ENCODE results near the gene WDFY2.

DNA sequence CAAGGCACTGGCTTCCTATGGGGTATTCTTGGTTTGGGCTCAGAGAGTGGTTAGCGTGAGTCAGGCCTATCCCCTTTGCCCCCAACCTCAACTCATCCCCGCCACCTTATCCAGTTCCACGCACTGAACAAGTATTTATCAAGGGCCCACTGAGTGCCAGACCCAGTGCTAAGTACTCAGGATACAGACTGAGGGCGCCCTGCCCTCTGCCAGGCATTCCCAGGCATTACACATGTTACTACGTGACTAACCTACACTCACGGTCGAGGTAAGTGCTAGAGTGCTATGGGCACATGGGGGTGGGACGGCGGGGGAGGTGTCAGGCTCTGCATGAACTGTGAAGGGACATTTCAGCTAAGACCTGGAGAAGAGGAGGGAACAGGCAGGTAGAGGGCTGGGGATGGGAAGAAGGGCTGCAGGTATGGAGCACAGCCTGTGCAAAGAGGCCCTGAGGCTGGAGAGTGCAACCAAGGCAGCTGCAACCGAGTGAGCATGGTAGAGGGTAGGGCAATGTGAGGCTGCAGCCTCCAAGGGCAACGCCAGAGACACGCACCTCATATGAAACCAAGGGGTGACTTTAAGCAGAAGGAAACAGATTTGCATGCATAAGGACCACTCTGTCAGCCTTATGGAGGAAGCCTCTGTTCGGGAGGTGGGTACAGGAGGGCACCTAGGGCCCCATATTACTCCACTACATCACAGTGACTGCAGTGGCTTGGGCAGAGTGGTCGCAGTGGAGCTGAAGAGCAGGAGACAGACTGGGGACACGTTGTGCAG lies 197.2 kb downstream of the WDFY2 start:
- no peak for TF ChIP-seq EZH2 (IDR thresholded peaks at IDR 0.05)
- no peak for TF ChIP-seq POLR2AphosphoS5 (IDR thresholded peaks at IDR 0.05; ENCODE audit: borderline replicate concordance, low read depth, low read length)
- no peak for TF ChIP-seq FOXP2 (optimal IDR thresholded peaks at IDR 0.05; ENCODE audit: control extremely low read depth, extremely low read length, insufficient read depth)
